Measurements from ENCODE around the gene VBP1. TPM values are rescaled to one million over a fixed set of nuclear protein-coding genes. Genes with fewer than 3 reads are reported as not detected.

VBP1 gene
- total RNA-seq, 2 experiments from 2014 or later = 89.7 to 100 TPM

DNA sequence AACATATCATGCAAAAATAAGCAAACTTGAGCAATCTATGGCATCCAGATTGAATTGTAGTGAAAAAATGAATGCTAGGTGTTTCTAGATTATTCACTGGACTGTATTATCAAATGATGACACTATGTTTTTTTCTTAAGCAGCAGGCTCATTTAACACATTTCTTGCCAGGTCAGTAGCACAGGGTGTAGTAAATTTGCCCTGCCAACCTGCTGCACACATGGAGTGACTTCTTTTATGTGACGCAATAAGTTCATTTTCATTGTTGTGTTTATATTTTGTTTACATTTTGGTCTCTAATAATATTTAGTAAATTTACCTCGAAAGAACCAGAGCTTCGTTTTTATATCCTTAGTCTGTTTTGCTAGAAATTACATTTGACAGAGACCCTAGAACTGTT lies 9.5 kb downstream of the VBP1 start:
- H3K4me1 Mint-ChIP-seq (ENCODE audit: low read depth) = peaks cover 13% of the 10 kb centered on the region
- DNase-seq = no peak
- H3K27me3 Mint-ChIP-seq = no peaks in the 10 kb centered on the region
- no peaks in the 10 kb centered on the region for H3K9me3 Mint-ChIP-seq
- ChIA-PET CTCF (interaction anchor here (2.0 kb wide), 1 partner anchor 9 kb away, joined by 5 read pairs; no protein-coding TSS in a partner anchor), POLR2A (no interaction called here)
- no peak overlapping the region for H3K27ac Mint-ChIP-seq
- intact Hi-C loops (cut with micrococcal nuclease) = no loop called here
- H3K4me3 Mint-ChIP-seq = no peak overlapping the region
- peaks cover 28% of the 10 kb centered on the region for H3K36me3 Mint-ChIP-seq

DNA sequence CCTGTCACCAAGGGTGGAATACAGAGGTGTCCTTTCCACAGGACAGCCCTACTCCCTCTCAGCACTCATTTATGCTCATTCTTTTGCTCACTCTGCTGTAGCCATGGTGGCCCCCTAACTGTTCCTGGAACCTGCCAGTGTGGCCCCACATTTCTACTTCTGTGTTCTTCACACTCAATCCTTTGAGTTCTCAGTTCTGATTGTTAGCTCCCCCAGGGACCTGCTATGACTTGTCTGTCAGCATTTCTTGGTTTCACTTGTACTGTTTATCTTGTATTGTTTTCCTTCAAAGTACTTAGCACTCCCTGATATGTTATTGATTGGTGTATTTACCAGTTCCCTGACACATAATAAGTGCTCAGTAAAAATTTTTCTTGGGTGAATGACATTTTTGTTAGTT lies 14.9 kb downstream of the VBP1 start:
- Mint-ChIP-seq H3K36me3 (peaks cover 17% of the 10 kb centered on the region), H3K27me3 (no peaks in the 10 kb centered on the region), H3K9me3 (no peaks in the 10 kb centered on the region), H3K4me1 (ENCODE audit: low read depth) (peaks cover 21% of the 10 kb centered on the region), H3K27ac (peak overlapping the region; percentile 70), H3K4me3 (no peak overlapping the region)
- ChIA-PET POLR2A (no interaction called here), CTCF (no interaction called here)
- intact Hi-C loops (cut with micrococcal nuclease) = no loop called here
- DNase-seq = no peak

DNA sequence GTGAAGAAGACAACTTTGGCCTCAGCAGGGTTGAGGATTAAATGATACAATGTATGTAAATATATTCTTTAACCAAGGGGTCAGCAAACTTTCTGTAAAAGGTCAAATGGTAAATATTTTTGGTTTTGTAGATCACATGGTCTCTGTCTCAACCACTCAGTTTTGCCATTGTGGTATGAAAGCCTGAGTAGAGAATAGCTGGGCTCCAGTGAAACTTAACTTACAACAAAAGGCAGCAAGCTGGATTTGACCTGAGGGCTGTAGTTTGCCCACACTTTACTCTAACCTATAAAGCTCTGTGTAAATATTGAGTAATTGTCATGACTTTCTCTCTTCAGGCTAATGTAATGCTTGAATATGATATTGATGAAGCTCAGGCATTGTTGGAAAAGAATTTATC lies 19.6 kb downstream of the VBP1 start:
- DNase-seq = no peak
- intact Hi-C loops (cut with micrococcal nuclease) = no loop called here
- no peaks in the 10 kb centered on the region for H3K9me3 Mint-ChIP-seq
- H3K4me1 Mint-ChIP-seq (ENCODE audit: low read depth) = peaks cover 11% of the 10 kb centered on the region
- H3K36me3 Mint-ChIP-seq = peaks cover 23% of the 10 kb centered on the region
- POLR2A ChIA-PET = no interaction called here
- no peaks in the 10 kb centered on the region for H3K27me3 Mint-ChIP-seq
- H3K27ac Mint-ChIP-seq = no peak overlapping the region
- no peak overlapping the region for H3K4me3 Mint-ChIP-seq
- CTCF ChIA-PET = no interaction called here

DNA sequence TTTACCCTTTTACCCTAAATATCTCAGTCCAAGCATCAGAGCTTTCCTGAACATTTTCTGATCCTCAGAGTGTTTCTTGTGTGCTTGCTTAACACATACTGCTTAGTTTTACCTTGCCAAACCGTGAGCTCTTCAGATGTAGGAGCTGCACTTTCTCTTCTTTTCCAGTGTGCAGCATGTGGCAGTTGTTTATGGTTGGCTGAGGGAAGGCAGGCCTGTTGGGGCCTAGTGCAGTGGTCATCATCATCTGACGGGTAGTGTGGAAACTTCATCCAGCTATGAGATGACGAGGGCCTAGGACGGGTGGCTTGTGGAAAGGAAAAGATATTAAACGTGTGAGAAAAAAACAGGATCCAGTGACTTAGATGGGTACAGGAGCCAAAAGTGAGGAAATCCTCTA lies 21.5 kb downstream of the VBP1 start:
- intact Hi-C loops (cut with micrococcal nuclease) = no loop called here
- no peaks in the 10 kb centered on the region for H3K27me3 Mint-ChIP-seq
- POLR2A ChIA-PET = no interaction called here
- H3K4me1 Mint-ChIP-seq (ENCODE audit: low read depth) = peaks cover 4% of the 10 kb centered on the region
- DNase-seq = no peak
- no peaks in the 10 kb centered on the region for H3K9me3 Mint-ChIP-seq
- no peak overlapping the region for H3K27ac Mint-ChIP-seq
- CTCF ChIA-PET = no interaction called here
- H3K36me3 Mint-ChIP-seq = peaks cover 18% of the 10 kb centered on the region
- no peak overlapping the region for H3K4me3 Mint-ChIP-seq

DNA sequence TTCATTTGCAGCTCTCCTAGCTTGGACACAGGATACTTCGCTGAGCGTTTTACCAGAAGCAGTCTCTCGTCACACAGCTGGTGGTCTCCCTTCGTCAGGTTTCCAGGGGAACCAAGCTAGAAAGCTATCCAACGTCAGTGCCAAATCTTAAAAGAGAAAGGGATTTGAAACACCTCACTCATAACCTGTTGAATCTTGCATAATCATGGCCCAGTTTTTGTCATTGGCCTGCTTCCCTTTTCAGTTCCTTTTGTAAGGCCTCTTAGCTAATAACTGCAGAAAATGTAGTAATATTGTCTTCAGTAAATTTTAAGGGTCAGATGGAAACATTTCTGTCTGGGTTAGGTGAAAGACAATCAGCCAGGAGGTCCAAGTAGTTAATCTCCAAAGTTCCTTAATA lies 26.0 kb downstream of the VBP1 start:
- Mint-ChIP-seq H3K4me1 (ENCODE audit: low read depth) (no peaks in the 10 kb centered on the region), H3K4me3 (no peak overlapping the region), H3K36me3 (peaks cover 9% of the 10 kb centered on the region), H3K27ac (no peak overlapping the region), H3K9me3 (no peaks in the 10 kb centered on the region), H3K27me3 (no peaks in the 10 kb centered on the region)
- ChIA-PET CTCF (interaction anchor here (1.9 kb wide), 1 partner anchor 26 kb away, joined by 5 read pairs; the partner anchor contains the start of gene VBP1), POLR2A (no interaction called here)
- no peak for DNase-seq
- intact Hi-C loops (cut with micrococcal nuclease) = no loop called here

DNA sequence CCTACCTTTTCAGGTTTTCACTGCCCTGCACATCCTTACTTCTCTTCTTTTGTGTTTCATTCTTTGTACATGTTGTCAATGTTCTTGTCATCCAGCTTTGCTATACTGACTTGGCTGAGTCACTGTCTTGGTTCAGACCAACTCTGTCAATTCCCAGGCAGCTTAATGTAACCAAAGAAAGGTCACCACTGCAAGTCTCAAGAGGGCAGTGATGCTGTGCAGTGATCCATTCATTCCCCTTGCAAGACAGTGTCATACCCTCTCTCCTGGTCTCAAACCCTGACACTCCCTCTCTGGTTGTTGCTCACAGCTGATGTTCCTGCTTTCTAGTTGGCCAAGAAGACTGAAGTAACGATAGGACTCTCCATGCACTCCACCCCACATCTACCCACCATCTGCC lies 30.5 kb downstream of the VBP1 start:
- intact Hi-C loops (cut with micrococcal nuclease) = no loop called here
- no peak overlapping the region for H3K4me3 Mint-ChIP-seq
- DNase-seq = no peak
- no peaks in the 10 kb centered on the region for H3K36me3 Mint-ChIP-seq
- no peaks in the 10 kb centered on the region for H3K27me3 Mint-ChIP-seq
- H3K9me3 Mint-ChIP-seq = no peaks in the 10 kb centered on the region
- H3K27ac Mint-ChIP-seq = no peak overlapping the region
- ChIA-PET POLR2A (no interaction called here), CTCF (no interaction called here)
- H3K4me1 Mint-ChIP-seq (ENCODE audit: low read depth) = no peaks in the 10 kb centered on the region

DNA sequence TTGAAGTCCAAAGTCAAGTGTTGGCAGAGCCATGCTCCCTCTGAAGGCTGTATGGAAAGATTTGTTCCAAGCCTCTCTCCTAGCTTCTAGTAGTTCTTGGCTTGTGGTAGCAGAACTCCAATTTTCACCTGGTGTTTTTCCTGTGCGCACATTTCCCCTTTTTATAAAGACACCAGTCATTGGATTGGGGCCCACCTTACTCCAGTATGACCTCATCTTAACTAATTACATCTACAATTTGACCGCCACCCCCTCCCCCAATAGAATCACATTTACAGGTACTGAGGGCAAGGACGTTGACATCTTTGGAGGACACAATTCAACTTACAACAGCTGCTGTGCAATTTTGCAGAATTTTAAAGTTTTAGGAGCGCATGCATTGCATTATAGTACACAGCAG lies 31.2 kb downstream of the VBP1 start:
- ChIA-PET CTCF (no interaction called here), POLR2A (no interaction called here)
- no peaks in the 10 kb centered on the region for H3K4me1 Mint-ChIP-seq (ENCODE audit: low read depth)
- H3K4me3 Mint-ChIP-seq = no peak overlapping the region
- no peaks in the 10 kb centered on the region for H3K9me3 Mint-ChIP-seq
- no peak overlapping the region for H3K27ac Mint-ChIP-seq
- no peak for DNase-seq
- no peaks in the 10 kb centered on the region for H3K36me3 Mint-ChIP-seq
- intact Hi-C loops (cut with micrococcal nuclease) = no loop called here
- no peaks in the 10 kb centered on the region for H3K27me3 Mint-ChIP-seq

DNA sequence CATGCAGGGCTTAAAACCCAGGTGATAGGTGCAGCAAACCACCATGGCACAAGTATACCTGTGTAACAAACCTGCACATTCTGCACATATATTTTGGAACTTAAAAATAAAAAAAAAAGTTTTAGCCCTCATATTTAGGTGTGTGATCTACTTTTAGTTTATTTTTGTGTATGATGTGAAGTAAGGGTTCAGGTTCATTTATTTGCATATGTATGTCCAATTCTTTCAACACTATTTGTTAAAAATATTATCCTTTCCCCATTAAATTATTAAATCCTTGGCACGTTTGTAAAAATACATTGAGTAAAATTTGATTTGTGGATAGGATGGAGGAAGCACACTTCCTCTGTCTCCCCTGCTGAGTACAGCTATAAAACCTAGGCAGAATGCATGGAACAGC lies 35.1 kb downstream of the VBP1 start:
- POLR2A ChIA-PET = no interaction called here
- intact Hi-C loops (cut with micrococcal nuclease) = no loop called here
- no peaks in the 10 kb centered on the region for H3K36me3 Mint-ChIP-seq
- H3K4me3 Mint-ChIP-seq = no peak overlapping the region
- H3K4me1 Mint-ChIP-seq (ENCODE audit: low read depth) = no peaks in the 10 kb centered on the region
- H3K27ac Mint-ChIP-seq = no peak overlapping the region
- DNase-seq = no peak
- no peaks in the 10 kb centered on the region for H3K27me3 Mint-ChIP-seq
- CTCF ChIA-PET = no interaction called here
- no peaks in the 10 kb centered on the region for H3K9me3 Mint-ChIP-seq

DNA sequence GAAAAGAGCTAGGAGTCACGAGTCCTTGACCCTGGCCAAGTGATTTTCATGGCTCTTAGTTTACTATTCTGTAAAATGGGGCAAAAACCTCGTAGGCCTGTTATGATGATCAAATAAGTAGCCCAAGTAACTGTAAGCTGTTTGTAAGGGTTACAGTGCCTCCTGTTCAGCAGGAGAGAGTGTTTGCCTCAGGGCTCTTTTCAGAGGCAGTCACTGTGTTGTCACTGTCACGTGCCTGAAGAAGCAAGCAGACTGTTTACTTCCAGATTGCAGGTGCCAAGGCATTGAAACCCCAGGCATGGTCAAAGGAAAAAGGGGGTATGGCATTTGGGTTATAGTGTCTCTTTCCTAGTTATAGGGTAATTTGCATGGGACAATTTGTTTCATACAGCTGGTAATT lies 43.5 kb downstream of the VBP1 start:
- peaks cover 20% of the 10 kb centered on the region for H3K4me1 Mint-ChIP-seq (ENCODE audit: low read depth)
- ChIA-PET POLR2A (no interaction called here), CTCF (no interaction called here)
- intact Hi-C loops (cut with micrococcal nuclease) = no loop called here
- H3K4me3 Mint-ChIP-seq = no peak overlapping the region
- peaks cover 17% of the 10 kb centered on the region for H3K36me3 Mint-ChIP-seq
- H3K27me3 Mint-ChIP-seq = no peaks in the 10 kb centered on the region
- no peaks in the 10 kb centered on the region for H3K9me3 Mint-ChIP-seq
- no peak for DNase-seq
- H3K27ac Mint-ChIP-seq = no peak overlapping the region

DNA sequence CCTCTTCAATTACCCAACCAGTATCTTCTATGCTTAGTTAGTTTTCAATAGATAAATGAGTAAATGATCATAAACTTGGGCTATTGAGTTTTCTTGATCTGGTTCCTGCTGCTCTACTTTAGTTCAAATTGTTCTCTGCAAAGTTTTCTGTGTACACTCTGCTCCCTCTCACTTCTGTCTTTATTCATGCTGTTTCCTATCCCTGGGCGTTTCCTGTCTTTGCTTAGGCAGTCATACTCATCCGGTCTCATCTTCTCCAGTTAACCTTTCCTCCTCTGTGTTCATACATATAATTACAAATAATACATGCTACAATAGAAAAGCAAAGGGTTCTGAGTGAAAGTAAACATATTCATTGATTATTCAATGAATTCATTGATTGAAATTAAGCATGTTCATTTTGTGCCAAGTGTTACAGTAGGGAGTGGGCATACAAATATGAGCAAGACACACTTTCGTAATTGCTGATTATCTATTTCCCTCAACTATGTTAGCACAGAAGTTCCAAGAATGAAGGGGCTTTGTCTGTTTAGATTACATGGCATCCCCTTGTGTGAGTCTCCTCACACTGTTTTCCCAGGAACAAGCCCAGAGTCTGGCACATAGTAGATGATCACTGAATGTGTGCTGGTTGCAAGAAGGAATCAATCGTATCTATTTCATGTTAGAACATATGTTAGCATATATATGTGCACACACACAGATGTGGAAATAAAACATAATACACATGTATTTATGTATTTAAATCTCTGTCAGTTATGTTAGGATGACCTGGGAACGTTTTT lies 46.9 kb downstream of the VBP1 start:
- intact Hi-C loops (cut with micrococcal nuclease) = no loop called here
- Mint-ChIP-seq H3K4me1 (ENCODE audit: low read depth) (peaks cover 21% of the 10 kb centered on the region), H3K4me3 (peak overlapping the region; percentile 68), H3K27me3 (no peaks in the 10 kb centered on the region), H3K27ac (peak overlapping the region; percentile 94), H3K9me3 (no peaks in the 10 kb centered on the region), H3K36me3 (peaks cover 17% of the 10 kb centered on the region)
- DNase-seq = no peak
- POLR2A ChIA-PET = interaction anchor here (1.0 kb wide), 1 partner anchor 47 kb away, joined by 3 read pairs; the partner anchor contains the start of gene VBP1
- CTCF ChIA-PET = interaction anchor here (1.3 kb wide), 1 partner anchor 346 kb away, joined by 3 read pairs; no protein-coding TSS in a partner anchor

DNA sequence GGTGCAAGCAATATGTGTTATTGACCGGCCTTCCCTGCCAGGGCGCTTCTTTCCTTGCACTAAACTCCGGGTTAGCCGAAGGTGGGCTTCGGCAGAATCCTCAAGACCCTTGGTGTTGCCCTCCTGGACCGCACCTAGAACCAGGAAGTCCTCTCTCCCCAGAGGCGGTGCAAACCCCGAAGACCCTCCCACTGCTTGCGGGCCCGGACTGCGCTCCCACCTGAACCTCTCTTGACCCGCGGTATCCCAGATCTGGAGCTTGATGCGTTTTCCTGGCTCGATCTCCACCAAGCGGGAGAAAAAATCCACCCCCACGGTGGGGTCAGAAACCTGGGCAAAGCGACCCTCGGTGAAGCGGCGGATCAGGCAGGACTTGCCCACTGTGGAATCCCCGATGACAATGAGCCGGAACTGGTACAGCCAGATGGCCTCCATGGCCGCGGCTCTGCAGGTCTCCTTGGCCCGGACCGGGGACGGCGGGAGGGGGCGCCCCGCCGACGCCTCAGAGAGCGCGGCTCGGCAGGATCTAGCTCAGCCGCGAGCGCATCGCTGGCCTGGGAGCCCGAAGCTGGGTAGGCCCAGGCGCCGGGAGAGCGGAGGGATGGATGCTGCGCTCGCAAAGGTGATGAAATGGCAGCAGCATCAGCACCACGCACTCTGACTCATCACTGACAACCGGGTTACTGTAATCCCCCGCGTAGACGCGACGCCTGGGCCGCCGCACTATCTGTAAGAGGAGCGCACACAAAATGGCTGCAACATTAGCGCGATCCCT lies 47.8 kb downstream of the VBP1 start, which contains the start of gene RAB39B:
TSS of gene RAB39B (minus strand) at position 638 of the 775 bp plus-strand sequence. CDS start at position 435, 203 bp downstream.
- ChIA-PET POLR2A (interaction anchor here (1.0 kb wide), 1 partner anchor 48 kb away, joined by 3 read pairs; the partner anchor contains the start of gene VBP1), CTCF (interaction anchor here (1.3 kb wide), 1 partner anchor 346 kb away, joined by 3 read pairs; no protein-coding TSS in a partner anchor)
- peak within 1 kb of the TSS; percentile 68 for H3K4me3 Mint-ChIP-seq

DNA sequence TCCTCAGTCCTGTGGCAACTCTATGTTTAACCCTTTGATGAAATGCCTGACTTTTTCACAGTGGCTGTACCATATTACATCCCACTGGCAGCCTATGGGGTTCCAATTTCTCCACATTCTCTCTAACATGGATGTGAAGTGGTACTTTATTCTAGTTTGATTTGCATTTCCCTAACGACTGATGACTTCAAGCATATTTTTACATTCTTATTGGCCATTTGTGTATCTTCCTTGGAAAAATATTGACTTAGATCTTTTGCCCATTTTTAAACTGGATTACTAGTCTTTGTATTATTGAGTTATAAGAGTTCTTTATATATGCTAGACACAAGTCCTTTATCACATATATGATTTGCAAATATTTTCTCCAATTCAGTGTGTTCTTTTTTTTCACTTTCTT lies 50.2 kb downstream of the VBP1 start:
- ChIA-PET CTCF (no interaction called here), POLR2A (no interaction called here)
- Mint-ChIP-seq H3K27me3 (no peaks in the 10 kb centered on the region), H3K4me1 (ENCODE audit: low read depth) (peaks cover 17% of the 10 kb centered on the region), H3K27ac (no peak overlapping the region), H3K4me3 (no peak overlapping the region), H3K36me3 (peaks cover 2% of the 10 kb centered on the region), H3K9me3 (no peaks in the 10 kb centered on the region)
- intact Hi-C loops (cut with micrococcal nuclease) = loop anchor here (2.0 kb wide), 1 partner anchor 500 kb away; no protein-coding TSS in a partner anchor
- DNase-seq = no peak

More for the DNA sequence above, 47.8 kb downstream of the VBP1 start, which contains the start of gene RAB39B:
- Mint-ChIP-seq H3K36me3 (peaks cover 17% of the 10 kb centered on the region), H3K9me3 (no peaks in the 10 kb centered on the region), H3K4me1 (ENCODE audit: low read depth) (peaks cover 24% of the 10 kb centered on the region), H3K27me3 (no peaks in the 10 kb centered on the region), H3K27ac (peak within 1 kb of the TSS; percentile 94)
- intact Hi-C loops (cut with micrococcal nuclease) = loop anchor here (1.0 to 2.0 kb wide), 2 partner anchors 48 to 75 kb away; partner anchors contain the start of gene VBP1
- peak; percentile 86 for DNase-seq

Measured in activated CD4-positive, alpha-beta memory T cell treated with anti-CD3 and anti-CD28 coated beads for 36 hours (primary cell).